HFF-Myc (cell line): ENCODE results near the gene EFNB2.

Experiments
- DNase-seq: peaks from one replicate; pipeline ENCODE4 v3.0.0-alpha.2; 2011; ENCODE audit warnings: low read depth; ENCODE audit errors: extremely low read depth
- H3K4me3 ChIP-seq: replicated peaks from 2 replicates; pipeline ENCODE4 v1.5.1; 2011; ENCODE audit warnings: low read depth, mild to moderate bottlenecking, control low read depth, low read length
- CTCF ChIP-seq: IDR thresholded peaks from 2 replicates; pipeline ENCODE4 v1.5.1; 2012; ENCODE audit warnings: mild to moderate bottlenecking, low read depth, low read length, control low read depth; ENCODE audit errors: missing control alignments

The EFNB2 gene

GRCh38 chr13:106503272-106503671 lies 32.2 kb downstream of the EFNB2 start:
- H3K4me3 ChIP-seq: no peak overlapping the region
- DNase-seq: no peak
- TF ChIP-seq CTCF: no peak

- no peak for TF ChIP-seq CTCF
- H3K4me3 ChIP-seq: no peak overlapping the region
- DNase-seq: no peak
These were observed 35.0 kb downstream of the EFNB2 start for GRCh38 chr13:106500445-106500844.

- H3K4me3 ChIP-seq: no peak overlapping the region
- TF ChIP-seq CTCF: no peak
- DNase-seq: no peak
These were observed 35.6 kb downstream of the EFNB2 start for GRCh38 chr13:106499896-106500295.

- H3K4me3 ChIP-seq: no peak overlapping the region
- no peak for TF ChIP-seq CTCF
- no peak for DNase-seq
These were observed 36.3 kb downstream of the EFNB2 start for GRCh38 chr13:106499113-106499512.

- TF ChIP-seq CTCF: no peak
- no peak overlapping the region for H3K4me3 ChIP-seq
- DNase-seq: no peak
These were observed 36.9 kb downstream of the EFNB2 start for GRCh38 chr13:106498571-106498970.

- no peak for TF ChIP-seq CTCF
- no peak for DNase-seq
- H3K4me3 ChIP-seq: no peak overlapping the region
These were observed 37.3 kb downstream of the EFNB2 start for GRCh38 chr13:106498158-106498557.

- H3K4me3 ChIP-seq: no peak overlapping the region
- TF ChIP-seq CTCF: no peak
- DNase-seq: no peak
These were observed 38.4 kb downstream of the EFNB2 start for GRCh38 chr13:106497079-106497478.
